Measurements from ENCODE around the gene CIB2.

The CIB2 gene

DNA sequence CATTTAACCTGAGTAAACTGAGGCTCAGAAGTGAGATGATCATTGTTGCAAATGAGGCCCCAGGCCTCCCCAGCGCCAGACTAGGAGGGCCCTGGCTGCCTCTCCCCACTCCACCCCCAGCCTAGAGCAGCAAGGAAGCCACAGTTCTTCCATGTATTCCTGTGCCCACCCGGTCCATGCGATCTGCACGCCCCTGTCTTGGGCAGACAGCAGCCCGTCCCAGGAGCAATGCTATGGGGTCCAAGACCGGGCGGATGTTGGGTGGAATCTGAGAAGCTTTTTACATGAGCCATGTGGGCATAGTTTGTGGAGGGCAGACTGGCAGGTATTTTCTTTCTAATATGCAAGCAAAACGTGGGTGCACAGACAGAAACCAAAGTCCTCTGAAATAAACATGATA is 23.8 kb downstream of the CIB2 start:
- DNase-seq (ENCODE audit: low read depth in 2 of 2) = no peak

DNA sequence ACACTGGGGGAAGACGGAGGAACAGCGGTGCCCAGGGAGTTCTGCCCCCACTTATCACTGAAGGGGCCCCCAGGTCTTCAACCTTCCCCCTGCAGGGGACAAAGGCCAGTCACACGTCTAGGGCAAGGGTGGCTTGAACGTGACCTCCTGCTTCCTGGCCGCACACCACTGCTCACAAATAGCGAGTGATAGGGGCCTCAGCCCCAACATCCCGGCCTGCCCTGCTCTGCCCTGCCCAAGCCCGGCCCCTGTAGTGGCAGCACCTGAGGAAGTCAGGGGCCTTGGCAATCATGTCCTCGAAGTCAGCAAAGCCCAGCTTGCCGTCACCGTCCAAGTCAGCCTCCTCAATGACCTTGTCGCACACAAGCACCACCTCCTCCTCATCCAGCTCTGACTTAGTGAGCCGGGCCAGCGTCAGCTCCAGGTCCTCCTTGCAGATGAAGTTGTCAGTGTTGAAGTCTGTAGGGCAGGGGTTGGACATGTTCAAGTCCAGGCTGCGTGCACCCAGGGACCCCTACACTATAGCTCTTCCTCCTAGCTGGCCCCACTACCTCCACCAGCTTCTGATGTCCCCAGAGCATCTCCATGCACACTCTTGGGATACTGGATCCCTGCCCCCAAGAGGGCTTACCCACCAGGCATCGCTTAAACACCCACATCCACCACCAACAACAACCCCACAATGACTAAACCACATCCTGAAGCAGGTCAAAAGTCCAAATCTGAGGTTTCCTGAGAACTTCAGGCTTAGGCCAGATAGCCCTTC is 25.6 kb downstream of the CIB2 start:
- no peak for DNase-seq (ENCODE audit: low read depth in 2 of 2)

DNA sequence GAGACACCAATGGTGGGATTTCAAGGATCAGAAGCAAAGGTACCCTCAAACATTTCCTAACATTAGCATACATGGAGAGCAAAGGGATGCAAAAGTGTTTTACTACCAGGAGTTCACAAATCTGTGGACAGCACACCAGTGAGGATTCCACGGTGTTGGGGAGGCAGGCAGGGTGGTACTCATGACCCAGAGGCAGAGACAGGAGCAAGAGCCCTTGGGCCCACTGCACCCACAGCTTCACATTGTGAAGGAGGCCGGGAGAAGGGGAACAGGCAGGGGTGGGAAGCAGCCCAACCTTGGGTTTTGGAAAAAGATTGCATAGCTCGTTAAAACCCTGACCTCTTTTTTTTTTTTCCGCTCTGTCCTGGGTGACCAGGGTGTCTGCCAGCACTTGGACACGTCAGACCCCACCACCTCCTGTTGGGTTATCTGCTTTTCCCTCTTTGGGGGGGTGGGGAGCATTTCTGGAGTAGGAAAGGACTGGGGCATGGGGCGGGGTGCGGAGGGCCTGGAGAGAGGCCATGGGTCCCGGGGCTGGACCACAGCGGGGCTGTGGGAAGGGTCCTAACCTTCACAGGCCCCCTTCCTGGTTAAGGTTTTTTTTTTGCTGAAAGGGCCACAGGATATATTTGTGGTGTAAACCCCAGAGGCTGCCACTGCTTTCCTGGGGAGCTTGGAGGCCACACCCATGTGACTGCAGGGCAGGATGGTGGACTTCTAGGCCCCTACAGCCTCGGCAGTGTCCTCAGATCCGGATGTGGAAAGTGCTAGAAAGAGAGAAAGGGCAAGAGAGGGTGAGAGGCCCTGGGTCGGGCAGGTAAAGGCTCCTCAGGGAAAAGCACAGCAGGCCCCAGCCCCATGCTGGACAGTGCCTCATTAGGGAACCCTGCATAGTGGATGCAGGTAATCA is 26.4 kb downstream of the CIB2 start:
- no peak for DNase-seq (ENCODE audit: low read depth in 2 of 2)

GRCh38 chr15:78104119-78104479 is 27.1 kb downstream of the CIB2 start:
- no peak for DNase-seq (ENCODE audit: low read depth in 2 of 2)

DNA sequence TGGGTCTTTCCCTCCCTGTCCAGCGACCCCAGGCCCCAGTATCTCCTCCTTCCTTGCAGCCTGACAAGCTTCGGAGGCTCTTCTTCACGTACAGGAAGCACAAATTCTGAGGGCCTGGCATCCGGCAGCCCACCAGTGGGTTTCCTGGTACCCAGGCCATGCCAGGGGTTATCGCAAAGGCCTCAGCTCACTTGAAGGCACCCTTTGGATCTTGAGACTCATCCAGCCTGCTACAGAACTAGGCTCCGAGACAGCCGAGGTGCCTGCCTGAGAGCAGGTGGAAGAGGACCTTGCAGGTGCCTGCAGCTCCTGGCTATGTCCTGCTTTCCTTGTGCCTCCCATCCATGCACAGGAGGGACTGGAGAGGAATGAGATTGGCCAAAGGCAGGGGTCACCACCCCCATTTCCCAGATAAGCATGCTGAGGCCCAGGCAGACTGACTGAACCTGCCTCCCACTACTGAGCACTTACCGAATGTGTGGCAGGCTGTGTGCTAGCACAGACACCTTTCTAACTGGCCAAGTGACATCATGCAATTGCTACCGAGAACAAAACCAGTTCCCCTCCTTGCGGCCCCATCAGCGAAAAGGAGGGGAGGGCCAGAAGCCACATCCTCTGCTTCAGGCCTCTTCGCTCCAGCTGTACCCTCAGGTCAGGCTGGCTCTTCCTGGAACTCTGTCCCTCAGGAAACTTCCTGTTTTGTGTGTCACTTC is 27.7 kb downstream of the CIB2 start:
- DNase-seq (ENCODE audit: low read depth in 2 of 2) = peak; percentile 23 to 51

DNA sequence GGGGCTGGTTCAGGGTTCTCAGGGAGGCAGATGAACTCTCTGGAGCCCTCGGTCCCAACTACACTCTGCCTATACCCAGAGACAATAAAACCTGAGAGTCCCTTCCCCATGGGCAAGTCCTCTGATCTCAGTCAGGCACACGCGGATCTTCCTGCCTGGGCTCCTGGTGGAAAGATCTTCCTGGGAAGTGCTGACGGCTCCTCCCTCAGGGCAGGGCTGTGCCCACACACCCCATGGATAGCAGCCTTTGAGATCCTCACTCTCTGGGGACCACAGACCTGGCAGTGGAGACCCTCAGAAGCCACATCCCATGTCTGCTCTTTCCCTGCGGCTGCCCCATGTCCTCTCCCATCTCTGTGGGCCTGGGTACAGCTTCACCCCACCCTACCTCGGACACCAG is 28.5 kb downstream of the CIB2 start:
- no peak for DNase-seq (ENCODE audit: low read depth in 2 of 2)

GRCh38 chr15:78102211-78102610 is 29.0 kb downstream of the CIB2 start:
- no peak for DNase-seq (ENCODE audit: low read depth in 2 of 2)

- DNase-seq (ENCODE audit: low read depth in 2 of 2) = no peak
Observed at GRCh38 chr15:78101423-78102105, 29.7 kb downstream of the CIB2 start.

- DNase-seq (ENCODE audit: low read depth in 2 of 2) = no peak
Observed at GRCh38 chr15:78100886-78101285, 30.4 kb downstream of the CIB2 start.

DNA sequence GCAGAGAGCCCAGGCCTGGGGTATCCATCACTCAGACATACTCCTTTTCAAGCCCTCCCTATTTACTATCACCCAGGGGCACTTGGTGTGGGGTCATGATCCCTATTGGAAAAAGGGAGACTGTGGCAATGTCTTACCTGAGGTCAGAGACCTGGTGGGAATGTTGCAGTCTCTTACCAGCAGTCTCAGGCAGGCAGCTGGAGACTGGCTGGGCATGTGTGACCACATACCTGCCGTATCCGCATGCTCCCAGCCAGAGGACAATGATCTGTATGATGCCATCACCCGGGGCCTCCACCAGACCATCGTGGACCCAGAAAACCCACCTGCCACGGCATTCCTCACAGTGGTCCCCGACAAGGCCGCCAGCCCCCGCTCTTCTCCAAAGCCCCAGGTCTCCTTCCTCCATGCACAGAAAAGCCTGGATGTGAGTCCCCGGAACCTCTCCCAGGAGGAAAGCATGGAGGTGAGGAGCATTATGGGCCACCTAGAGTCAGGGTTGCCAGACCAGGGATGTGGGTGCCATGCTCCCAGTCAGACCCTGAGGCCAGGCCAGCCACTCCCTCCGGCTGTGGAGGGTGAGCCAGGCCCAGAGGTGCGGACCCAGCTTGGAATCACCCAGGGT is 33.0 kb downstream of the CIB2 start:
- DNase-seq (ENCODE audit: low read depth in 2 of 2) = no peak

GRCh38 chr15:78097667-78098066 is 33.6 kb downstream of the CIB2 start:
- DNase-seq (ENCODE audit: low read depth in 2 of 2) = no peak

- no peak for DNase-seq (ENCODE audit: low read depth in 2 of 2)
Observed at GRCh38 chr15:78093242-78094020, 37.8 kb downstream of the CIB2 start.

GRCh38 chr15:78092261-78093041 is 38.8 kb downstream of the CIB2 start, which contains the start of gene SH2D7:
TSS of gene SH2D7 (plus strand) at chr15:78092561. CDS start at chr15:78092585, 24 bp downstream.
- no peak for DNase-seq (ENCODE audit: low read depth in 2 of 2)

- DNase-seq (ENCODE audit: low read depth in 2 of 2) = no peak
Observed at GRCh38 chr15:78090422-78091063, 40.7 kb downstream of the CIB2 start.

DNA sequence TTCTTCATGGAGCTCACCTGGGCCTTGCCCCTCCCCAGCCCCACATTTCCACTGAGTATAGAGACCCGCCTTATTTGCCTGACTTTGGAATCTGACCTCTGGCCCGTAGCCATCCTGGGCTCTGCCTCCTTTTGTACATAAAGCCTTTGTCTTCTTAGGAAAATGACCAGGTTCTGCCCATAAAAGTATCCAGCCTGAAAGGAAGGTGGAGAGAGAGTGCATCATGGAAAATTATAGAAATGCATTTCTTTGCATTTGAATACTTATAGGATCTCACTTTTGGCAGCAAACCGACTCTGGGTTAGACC is 42.5 kb downstream of the CIB2 start:
- no peak for DNase-seq (ENCODE audit: low read depth in 2 of 2)

GRCh38 chr15:78087951-78088772 is 43.1 kb downstream of the CIB2 start:
- DNase-seq (ENCODE audit: low read depth in 2 of 2) = no peak

DNA sequence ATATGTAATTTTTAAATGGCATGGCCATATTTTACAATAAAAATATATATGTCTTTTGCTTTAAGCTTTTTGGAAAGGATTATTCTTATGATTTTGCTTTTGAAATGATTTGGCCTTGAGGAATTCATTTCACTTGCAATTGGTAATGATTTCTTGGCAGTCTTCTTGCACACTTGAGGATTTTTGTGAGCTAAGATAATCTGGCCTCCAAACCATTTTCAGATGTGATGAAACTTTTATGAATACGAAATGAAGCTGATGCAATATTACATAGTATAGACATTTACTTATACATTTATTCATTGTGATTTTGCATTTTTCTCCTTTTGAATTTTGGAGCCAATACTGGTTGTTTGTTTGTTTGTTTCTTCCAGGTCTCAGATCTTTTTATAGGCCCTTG is 45.3 kb downstream of the CIB2 start:
- no peak for DNase-seq (ENCODE audit: low read depth in 2 of 2)

- DNase-seq (ENCODE audit: low read depth in 2 of 2) = no peak
Observed at GRCh38 chr15:78084449-78084750, 46.8 kb downstream of the CIB2 start.

All from stimulated activated CD8-positive, alpha-beta memory T cell treated with anti-CD3 and anti-CD28 coated beads, Interleukin-7, amount 100 ng/mL, for 4 hours (primary cell).